K562 (cell line): ENCODE results near the gene FANCI. TPM values are rescaled to one million over a fixed set of nuclear protein-coding genes. Genes with fewer than 3 reads are reported as not detected.

ENCODE experiments used
- CREB1 ChIP-seq, 2 experiments: sonication (generic) in 1 of 2; formaldehyde crosslinking in 1 of 2; IDR thresholded peaks; 2 replicates each; pipeline versions ENCODE4 v1.6.1 to v1.8.0; 2012 to 2022; ENCODE audit warnings: inconsistent platforms in 1 of 2, mild to moderate bottlenecking in 1 of 2, missing genetic modification reagents in 1 of 2, moderate library complexity in 1 of 2
- CTCF ChIP-seq, 3 experiments: IDR thresholded peaks in 2 of 3; conservative IDR thresholded peaks in 1 of 3; 2 replicates each; pipeline ENCODE4 v1.5.1; 2011 to 2012; ENCODE audit warnings: low read length in 3 of 3, mild to moderate bottlenecking in 3 of 3, control low read depth in 2 of 3, improper control_type of control experiment in 1 of 3, inconsistent platforms in 1 of 3, low read depth in 1 of 3, mixed read lengths in 1 of 3, moderate library complexity in 1 of 3; ENCODE audit not compliant: insufficient read depth in 2 of 3
- DLX4 ChIP-seq: fragments of 250-450 bp; sonication (Bioruptor Pico); IDR thresholded peaks from 2 replicates; pipeline ENCODE4 v1.6.1; 2021; ENCODE audit warnings: mild to moderate bottlenecking
- E2F5 ChIP-seq: sonication (generic); formaldehyde crosslinking; IDR thresholded peaks from 2 replicates; pipeline ENCODE4 v1.8.0; 2022; ENCODE audit warnings: mild to moderate bottlenecking, missing genetic modification reagents
- ETV1 ChIP-seq: fragments of 450-650 bp; conservative IDR thresholded peaks from 2 replicates; pipeline ENCODE4 v1.6.1; 2016; ENCODE audit warnings: missing genetic modification characterization, control low read depth, low read depth, missing compliant biosample characterization
- MCM7 ChIP-seq, 2 experiments: fragments of 450-650 bp; IDR thresholded peaks; 2 replicates each; pipeline ENCODE4 v1.6.1; 2016 to 2018
- MYNN ChIP-seq, 2 experiments: sonication (generic); formaldehyde crosslinking in 1 of 2; IDR thresholded peaks; 2 replicates each; pipeline versions ENCODE4 v1.5.0 to v1.6.1; 2016 to 2020; ENCODE audit warnings: antibody characterized with exemption in 1 of 2, missing genetic modification reagents in 1 of 2
- RBM22 ChIP-seq: fragments of 200-400 bp; formaldehyde crosslinking; IDR thresholded peaks from 2 replicates; pipeline ENCODE4 v1.6.1; 2018; ENCODE audit warnings: low read length, low read depth; ENCODE audit not compliant: poor library complexity, severe bottlenecking
- TAF15 ChIP-seq: fragments of 200-400 bp; formaldehyde crosslinking; IDR thresholded peaks from 2 replicates; pipeline ENCODE4 v1.6.1; 2017; ENCODE audit warnings: mild to moderate bottlenecking, low read depth, low read length, moderate library complexity
- TGIF2 ChIP-seq: sonication (generic); formaldehyde crosslinking; IDR thresholded peaks from 2 replicates; pipeline ENCODE4 v1.8.1; 2022; ENCODE audit warnings: mild to moderate bottlenecking, missing genetic modification reagents, moderate library complexity
- ZNF146 ChIP-seq: IDR thresholded peaks from one replicate; pipeline ENCODE4 v1.6.1; 2018; ENCODE audit warnings: missing compliant biosample characterization; ENCODE audit not compliant: unreplicated experiment
- ZNF282 ChIP-seq: sonication (generic); formaldehyde crosslinking; IDR thresholded peaks from 2 replicates; pipeline ENCODE4 v1.8.1; 2023; ENCODE audit warnings: missing genetic modification reagents
- ZNF324 ChIP-seq: fragments of 250-450 bp; sonication (Bioruptor Pico); IDR thresholded peaks from 2 replicates; pipeline ENCODE4 v1.4.0; 2020; ENCODE audit warnings: mild to moderate bottlenecking
- ZNF778 ChIP-seq: fragments of 450-650 bp; formaldehyde crosslinking; IDR thresholded peaks from 2 replicates; pipeline ENCODE4 v1.4.0; 2020; ENCODE audit warnings: mild to moderate bottlenecking, moderate library complexity
- polyA plus RNA-seq, 8 experiments: library from polyadenylated mRNA; depleted of rRNA in 4 of 8; stranded (reverse) in 5 of 8; unstranded in 3 of 8; fragments of >200 nt; fragmentation: Nextera tagmentation in 2 of 8; fragmentation: Illumina TruSeq in 1 of 8; extraction: Ambion mirVana in 2 of 8; extraction: Trizol in 1 of 8; gene quantifications; 2 replicates each; pipeline versions ENCODE4 v1.2.1 to v1.2.3, GENCODE V29; 2011 to 2014; ENCODE audit warnings: inconsistent platforms in 1 of 8, missing spikeins in 1 of 8
- total RNA-seq, 7 experiments: library from RNA; depleted of rRNA in 6 of 7; stranded (reverse); fragments of >200 nt in 6 of 7; fragmentation: Illumina TruSeq in 2 of 7; extraction: Trizol in 2 of 7; gene quantifications; 2 replicates each; pipeline versions ENCODE4 v1.2.1 to v1.2.3, GENCODE V29; 2011 to 2021; ENCODE audit warnings: low replicate concordance in 1 of 7
- TF ChIP-seq, protein P1 (sequence below), 2 experiments: fragments of 450-650 bp; formaldehyde crosslinking in 1 of 2; IDR thresholded peaks; 2 replicates each; pipeline versions ENCODE4 v1.4.0 to v1.6.1; 2014 to 2020; ENCODE audit warnings: mild to moderate bottlenecking in 2 of 2, borderline replicate concordance in 1 of 2, low read depth in 1 of 2

FANCI gene
- total and polyA plus RNA-seq, 9 of the 15 experiments (the other 6 are each of a cell fraction or from before 2014, with no cell fraction given) = 72.1 to 165 (median 131) TPM

GRCh38 chr15:89361451-89362202 is 117.8 kb downstream of the FANCI start (continued):
- no peak for TF ChIP-seq E2F5 (CRISPR knock-in tag)
- no peak for TF ChIP-seq ZNF778
- no peak for TF ChIP-seq CTCF (IDR thresholded peaks at IDR 0.05 in 2 of 3, conservative IDR thresholded peaks at IDR 0.05 in 1 of 3; ENCODE audit: insufficient read depth in 2 of 3, low read depth in 1 of 3, low read length in 3 of 3)
- TF ChIP-seq MYNN (IDR thresholded peaks at IDR 0.05) = no peak
- peak; percentile 20; the same call in 1 of the 2 replicates for TF ChIP-seq MYNN (CRISPR knock-in tag; IDR thresholded peaks at IDR 0.05)
- TF ChIP-seq TAF15 = no peak
- TF ChIP-seq RBM22 = no peak
- 0 out of 2 replicates have a peak, but pooled peaks have one; percentile 37 for TF ChIP-seq TGIF2 (CRISPR knock-in tag)
- TF ChIP-seq ZNF282 (CRISPR knock-in tag) = no peak
- TF ChIP-seq ZNF146 (CRISPR knock-in tag) = no peak
- TF ChIP-seq, protein P1, sequence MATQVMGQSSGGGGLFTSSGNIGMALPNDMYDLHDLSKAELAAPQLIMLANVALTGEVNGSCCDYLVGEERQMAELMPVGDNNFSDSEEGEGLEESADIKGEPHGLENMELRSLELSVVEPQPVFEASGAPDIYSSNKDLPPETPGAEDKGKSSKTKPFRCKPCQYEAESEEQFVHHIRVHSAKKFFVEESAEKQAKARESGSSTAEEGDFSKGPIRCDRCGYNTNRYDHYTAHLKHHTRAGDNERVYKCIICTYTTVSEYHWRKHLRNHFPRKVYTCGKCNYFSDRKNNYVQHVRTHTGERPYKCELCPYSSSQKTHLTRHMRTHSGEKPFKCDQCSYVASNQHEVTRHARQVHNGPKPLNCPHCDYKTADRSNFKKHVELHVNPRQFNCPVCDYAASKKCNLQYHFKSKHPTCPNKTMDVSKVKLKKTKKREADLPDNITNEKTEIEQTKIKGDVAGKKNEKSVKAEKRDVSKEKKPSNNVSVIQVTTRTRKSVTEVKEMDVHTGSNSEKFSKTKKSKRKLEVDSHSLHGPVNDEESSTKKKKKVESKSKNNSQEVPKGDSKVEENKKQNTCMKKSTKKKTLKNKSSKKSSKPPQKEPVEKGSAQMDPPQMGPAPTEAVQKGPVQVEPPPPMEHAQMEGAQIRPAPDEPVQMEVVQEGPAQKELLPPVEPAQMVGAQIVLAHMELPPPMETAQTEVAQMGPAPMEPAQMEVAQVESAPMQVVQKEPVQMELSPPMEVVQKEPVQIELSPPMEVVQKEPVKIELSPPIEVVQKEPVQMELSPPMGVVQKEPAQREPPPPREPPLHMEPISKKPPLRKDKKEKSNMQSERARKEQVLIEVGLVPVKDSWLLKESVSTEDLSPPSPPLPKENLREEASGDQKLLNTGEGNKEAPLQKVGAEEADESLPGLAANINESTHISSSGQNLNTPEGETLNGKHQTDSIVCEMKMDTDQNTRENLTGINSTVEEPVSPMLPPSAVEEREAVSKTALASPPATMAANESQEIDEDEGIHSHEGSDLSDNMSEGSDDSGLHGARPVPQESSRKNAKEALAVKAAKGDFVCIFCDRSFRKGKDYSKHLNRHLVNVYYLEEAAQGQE (IDR thresholded peaks at IDR 0.05; ENCODE audit: borderline replicate concordance) = peak; percentile 99
- TF ChIP-seq, protein P1 (CRISPR knock-in tag; IDR thresholded peaks at IDR 0.05; ENCODE audit: low read depth) = peak; percentile 99
- TF ChIP-seq MCM7 (IDR thresholded peaks at IDR 0.05) = no peak
- no peak for TF ChIP-seq DLX4 (CRISPR knock-in tag)
- TF ChIP-seq CREB1 (IDR thresholded peaks at IDR 0.05) = 0 out of 2 replicates have a peak, but pooled peaks have one; percentile 10
- no peak for TF ChIP-seq CREB1 (CRISPR knock-in tag; IDR thresholded peaks at IDR 0.05)
- TF ChIP-seq ZNF324 = no peak
- no peak for TF ChIP-seq ETV1 (tag)
